Testis (tissue), 2 donors: ENCODE results near the gene CENPU.
A peak's percentile ranks its signal among the peaks of the same experiment; 100 is the strongest.

Source experiments
- POLR2A ChIP-seq: fragments of 450-650 bp; IDR thresholded peaks from one replicate; pipeline ENCODE4 v1.6.1; 2017; ENCODE audit warnings: antibody characterized with exemption, mild to moderate bottlenecking, moderate library complexity
- TF ChIP-seq, protein P1 (sequence below), 3 experiments: fragments of 450-650 bp in 2 of 3; fragments of 200-600 bp in 1 of 3; sonication (generic) in 1 of 3; IDR thresholded peaks; one replicate each; pipeline ENCODE4 v1.5.1; 2016 to 2019; ENCODE audit warnings: antibody characterized with exemption in 3 of 3, mild to moderate bottlenecking in 2 of 3, moderate library complexity in 1 of 3

DNA sequence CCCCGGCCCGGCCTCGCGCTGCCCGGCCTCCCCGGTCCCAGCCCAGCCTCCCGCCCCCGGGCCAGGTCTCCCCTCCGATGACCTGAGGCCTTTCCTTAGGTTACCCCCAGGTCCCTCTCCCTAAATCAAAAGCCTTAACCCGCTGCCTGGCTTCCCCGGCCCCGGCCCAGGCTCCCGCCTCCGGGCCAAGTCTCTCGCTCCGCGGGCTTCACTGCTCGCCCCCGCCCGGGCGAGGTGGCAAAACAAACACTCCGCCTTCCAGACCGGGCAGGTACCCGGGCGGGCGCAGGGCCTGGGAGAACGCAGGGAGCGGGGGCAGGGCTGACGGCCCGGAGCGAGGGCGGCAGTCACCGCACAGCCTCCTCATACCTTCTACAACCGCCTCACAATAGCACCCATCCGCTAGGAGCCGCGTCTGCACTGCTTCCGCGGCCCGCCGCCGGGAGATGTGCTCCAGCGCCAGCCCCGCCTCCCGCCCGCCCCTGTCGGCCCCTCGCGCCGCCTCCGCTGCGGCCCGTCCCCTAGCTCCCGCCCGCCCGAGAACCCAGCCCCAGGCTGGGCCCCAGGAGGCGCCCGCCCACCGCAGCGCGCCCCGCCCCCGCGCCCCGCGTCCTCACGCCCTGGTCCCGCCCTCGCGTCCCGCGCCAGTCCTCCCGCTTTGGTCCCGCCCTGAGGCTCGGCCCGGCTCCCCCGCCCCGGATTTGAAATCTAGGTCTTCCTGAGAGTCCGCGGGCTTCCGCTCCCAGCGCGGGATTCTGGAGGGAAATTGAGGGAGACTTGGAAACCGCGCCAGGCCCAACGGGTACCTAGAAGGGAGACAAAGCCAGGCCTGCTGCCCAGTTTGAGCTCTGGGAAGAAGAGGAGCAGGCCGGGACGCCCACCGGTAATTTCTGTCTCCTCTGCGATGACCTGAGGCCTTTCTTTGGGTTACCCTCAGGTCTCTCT is 84.6 kb downstream of the CENPU start, which contains the start of the genes CASP3 and PRIMPOL:
- TF ChIP-seq, protein P1, sequence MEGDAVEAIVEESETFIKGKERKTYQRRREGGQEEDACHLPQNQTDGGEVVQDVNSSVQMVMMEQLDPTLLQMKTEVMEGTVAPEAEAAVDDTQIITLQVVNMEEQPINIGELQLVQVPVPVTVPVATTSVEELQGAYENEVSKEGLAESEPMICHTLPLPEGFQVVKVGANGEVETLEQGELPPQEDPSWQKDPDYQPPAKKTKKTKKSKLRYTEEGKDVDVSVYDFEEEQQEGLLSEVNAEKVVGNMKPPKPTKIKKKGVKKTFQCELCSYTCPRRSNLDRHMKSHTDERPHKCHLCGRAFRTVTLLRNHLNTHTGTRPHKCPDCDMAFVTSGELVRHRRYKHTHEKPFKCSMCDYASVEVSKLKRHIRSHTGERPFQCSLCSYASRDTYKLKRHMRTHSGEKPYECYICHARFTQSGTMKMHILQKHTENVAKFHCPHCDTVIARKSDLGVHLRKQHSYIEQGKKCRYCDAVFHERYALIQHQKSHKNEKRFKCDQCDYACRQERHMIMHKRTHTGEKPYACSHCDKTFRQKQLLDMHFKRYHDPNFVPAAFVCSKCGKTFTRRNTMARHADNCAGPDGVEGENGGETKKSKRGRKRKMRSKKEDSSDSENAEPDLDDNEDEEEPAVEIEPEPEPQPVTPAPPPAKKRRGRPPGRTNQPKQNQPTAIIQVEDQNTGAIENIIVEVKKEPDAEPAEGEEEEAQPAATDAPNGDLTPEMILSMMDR (IDR thresholded peaks at IDR 0.05) = peak in 1 of 3 experiments; percentile 18
- no peak for TF ChIP-seq POLR2A
